Ascending aorta (tissue), 2 donors: ENCODE measurements around the gene TEDDM1. TPM values are rescaled to one million over a fixed set of nuclear protein-coding genes. Genes with fewer than 3 reads are reported as not detected.

ENCODE experiments used
- DNase-seq, 2 donors: peaks; one replicate each; pipeline ENCODE4 v3.0.0-alpha.2; 2019; ENCODE audit warnings: low spot score in 2 of 2
- H3K27ac ChIP-seq, 2 donors: fragments of 200-600 bp; sonication (generic); one replicate each; pipeline ENCODE4 v1.5.1; 2016 to 2017; ENCODE audit warnings: mild to moderate bottlenecking in 1 of 2
- H3K27me3 ChIP-seq: fragments of 200-600 bp; sonication (generic); one replicate; pipeline ENCODE4 v1.5.1; 2017
- H3K36me3 ChIP-seq, 2 donors: fragments of 200-600 bp; sonication (generic); one replicate each; pipeline ENCODE4 v1.5.1; 2016
- H3K4me1 ChIP-seq, 2 donors: fragments of 200-600 bp; sonication (generic); one replicate each; pipeline ENCODE4 v1.5.1; 2016 to 2017; ENCODE audit warnings: mild to moderate bottlenecking in 1 of 2
- H3K4me3 ChIP-seq, 2 donors: fragments of 200-600 bp; sonication (generic); one replicate each; pipeline ENCODE4 v1.5.1; 2016 to 2017; ENCODE audit warnings: mild to moderate bottlenecking in 1 of 2
- H3K9me3 ChIP-seq, 2 donors: fragments of 200-600 bp; sonication (generic); one replicate each; pipeline ENCODE4 v1.5.1; 2016
- CTCF ChIP-seq, 3 experiments: fragments of 200-600 bp in 2 of 3; fragments of 450-650 bp in 1 of 3; sonication (generic) in 2 of 3; IDR thresholded peaks; one replicate each; pipeline ENCODE4 v1.5.1; 2016 to 2019; ENCODE audit warnings: antibody characterized with exemption in 3 of 3, mild to moderate bottlenecking in 1 of 3, moderate library complexity in 1 of 3
- intact Hi-C: fragments of 100-400 bp; cut with DNase I; formaldehyde crosslinking; loops from one replicate; pipeline ENCODE4 v1.15.1; 2023
- total RNA-seq: library from RNA; depleted of rRNA; stranded (reverse); fragments of >200 nt; gene quantifications from one replicate; pipeline ENCODE4 v1.1.0, GENCODE V29; 2016

The TEDDM1 gene
- total RNA-seq, 1 donor from 2014 or later, result not detected

GRCh38 chr1:182406012-182406411 lies 5.5 kb upstream of the TEDDM1 start:
- DNase-seq, result no peak
- Histone ChIP-seq H3K36me3 (no peaks in the 10 kb centered on the region), H3K9me3 (no peaks in the 10 kb centered on the region), H3K4me3 (no peak overlapping the region), H3K27ac (no peak overlapping the region), H3K4me1 (peaks cover 0 to 5% of the 10 kb centered on the region in 2 donors), H3K27me3 (no peaks in the 10 kb centered on the region)
- no peak for TF ChIP-seq CTCF (IDR thresholded peaks at IDR 0.05)
- intact Hi-C loops, result no loop called here

- intact Hi-C loops, result no loop called here
- no peak overlapping the region for H3K4me3 ChIP-seq
- no peaks in the 10 kb centered on the region for H3K36me3 ChIP-seq
- no peak for TF ChIP-seq CTCF (IDR thresholded peaks at IDR 0.05)
- no peak overlapping the region for H3K27ac ChIP-seq
- no peaks in the 10 kb centered on the region for H3K27me3 ChIP-seq
- peaks cover 0 to 5% of the 10 kb centered on the region in 2 donors for H3K4me1 ChIP-seq
- no peaks in the 10 kb centered on the region for H3K9me3 ChIP-seq
- no peak for DNase-seq
Measured at GRCh38 chr1:182405578-182405977, 5.1 kb upstream of the TEDDM1 start.

GRCh38 chr1:182404781-182405180 lies 4.3 kb upstream of the TEDDM1 start:
- no peak for DNase-seq
- no peak for TF ChIP-seq CTCF (IDR thresholded peaks at IDR 0.05)
- intact Hi-C loops, result no loop called here
- H3K4me1 ChIP-seq, result no peaks in the 10 kb centered on the region
- H3K36me3 ChIP-seq, result no peaks in the 10 kb centered on the region
- H3K27me3 ChIP-seq, result no peaks in the 10 kb centered on the region
- no peaks in the 10 kb centered on the region for H3K9me3 ChIP-seq
- H3K4me3 ChIP-seq, result no peak overlapping the region
- H3K27ac ChIP-seq, result no peak overlapping the region

- Histone ChIP-seq H3K27ac (no peak overlapping the region), H3K36me3 (no peaks in the 10 kb centered on the region), H3K4me1 (peaks cover 0 to 9% of the 10 kb centered on the region in 2 donors), H3K27me3 (no peaks in the 10 kb centered on the region), H3K4me3 (no peak overlapping the region), H3K9me3 (no peaks in the 10 kb centered on the region)
- no peak for TF ChIP-seq CTCF (IDR thresholded peaks at IDR 0.05)
- intact Hi-C loops, result loop anchor here (10.0 kb wide), 1 partner anchor 1243 kb away; no protein-coding TSS in a partner anchor
- no peak for DNase-seq
Measured at GRCh38 chr1:182397653-182398393, 2.6 kb downstream of the TEDDM1 start.

GRCh38 chr1:182395906-182396305 lies 4.6 kb downstream of the TEDDM1 start:
- Histone ChIP-seq H3K27ac (no peak overlapping the region), H3K9me3 (no peaks in the 10 kb centered on the region)

More at GRCh38 chr1:182395906-182396305, 4.6 kb downstream of the TEDDM1 start:
- no peaks in the 10 kb centered on the region for H3K27me3 ChIP-seq
- no peaks in the 10 kb centered on the region for H3K36me3 ChIP-seq
- no peak for DNase-seq
- H3K4me3 ChIP-seq, result no peak overlapping the region
- peaks cover 0 to 13% of the 10 kb centered on the region in 2 donors for H3K4me1 ChIP-seq
- TF ChIP-seq CTCF (IDR thresholded peaks at IDR 0.05), result no peak
- intact Hi-C loops, result loop anchor here (1.0 to 10.0 kb wide), 3 partner anchors 253 to 1241 kb away; no protein-coding TSS in a partner anchor
